GM21515 (cell line): Measurements from ENCODE around the gene SNRPN.
A peak's percentile ranks its signal among the peaks of the same experiment; 100 is the strongest.
"Not testable (repeated sequence)": the region's sequence is repeated elsewhere in the genome, so short reads cannot be mapped to it uniquely, and the experiment has no call there.

Source experiments
- ATAC-seq: cut with Tn5 transposase; IDR thresholded peaks from one replicate; pipeline ENCODE4 v1.9.1; 2021; ENCODE audit not compliant: unreplicated experiment

The SNRPN gene

DNA sequence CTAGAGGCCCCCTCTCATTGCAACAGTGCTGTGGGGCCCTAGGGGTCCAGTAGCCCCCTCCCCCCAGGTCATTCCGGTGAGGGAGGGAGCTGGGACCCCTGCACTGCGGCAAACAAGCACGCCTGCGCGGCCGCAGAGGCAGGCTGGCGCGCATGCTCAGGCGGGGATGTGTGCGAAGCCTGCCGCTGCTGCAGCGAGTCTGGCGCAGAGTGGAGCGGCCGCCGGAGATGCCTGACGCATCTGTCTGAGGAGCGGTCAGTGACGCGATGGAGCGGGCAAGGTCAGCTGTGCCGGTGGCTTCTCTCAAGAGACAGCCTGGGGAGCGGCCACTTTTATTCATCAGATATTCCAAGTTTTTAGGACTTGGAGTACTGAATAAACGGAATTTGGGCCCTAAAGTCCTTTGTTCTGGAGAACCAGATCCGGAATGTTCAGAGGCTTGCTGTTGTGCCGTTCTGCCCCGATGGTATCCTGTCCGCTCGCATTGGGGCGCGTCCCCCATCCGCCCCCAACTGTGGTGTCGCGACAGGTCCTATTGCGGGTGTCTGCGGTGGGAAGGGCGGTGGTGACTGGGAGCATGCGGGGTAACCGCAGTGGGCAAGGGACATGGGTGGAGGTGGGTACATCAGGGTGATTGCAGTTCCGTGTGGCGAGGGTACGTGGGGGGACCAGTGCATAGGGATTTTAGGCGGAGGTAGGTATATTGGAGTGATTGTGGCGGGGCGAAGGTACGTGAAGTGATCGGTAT lies at the start of gene SNRPN, which contains the start of gene SNURF:
SNRPN (plus strand) TSS at position 205 of the 748 bp plus-strand sequence. CDS start 19,467 bp downstream, outside the sequence.
SNURF (plus strand) TSS at position 205 of the 748 bp plus-strand sequence; CDS start at position 267, 62 bp downstream.
- peak; percentile 62 for ATAC-seq

DNA sequence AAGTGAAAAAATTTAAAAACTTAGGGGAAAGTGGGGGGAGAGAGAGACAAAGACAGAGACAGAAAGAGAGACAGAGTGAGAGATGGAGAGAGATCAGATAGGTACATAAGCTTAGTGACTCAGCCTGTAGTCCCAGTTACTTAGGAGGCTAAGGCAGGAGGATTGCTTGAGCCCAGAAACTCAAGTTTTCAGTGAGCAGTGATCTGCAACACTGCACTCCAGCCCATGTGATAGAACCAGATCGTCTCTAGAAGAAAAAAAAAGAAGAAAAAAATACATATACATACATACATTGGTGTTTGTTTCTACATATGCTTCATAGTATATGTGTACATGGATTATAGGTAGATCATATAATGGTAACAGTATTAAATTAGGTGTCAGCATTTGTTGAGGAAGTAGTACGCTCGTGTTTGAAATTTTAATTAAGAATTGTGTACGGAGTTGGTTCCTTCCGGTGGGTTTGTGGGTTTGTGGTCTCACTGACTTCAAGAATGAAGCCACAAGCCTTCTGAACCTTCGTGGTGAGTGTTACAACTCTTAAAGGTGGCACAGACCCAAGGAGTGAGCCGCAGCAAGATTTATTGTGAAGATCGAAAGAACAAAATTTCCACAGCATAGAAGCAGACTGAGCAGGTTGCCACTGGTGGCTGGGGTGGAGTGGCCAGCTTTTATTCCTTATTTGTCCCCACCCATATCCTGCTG lies 38.3 kb upstream of the SNRPN start:
- no peak for ATAC-seq

DNA sequence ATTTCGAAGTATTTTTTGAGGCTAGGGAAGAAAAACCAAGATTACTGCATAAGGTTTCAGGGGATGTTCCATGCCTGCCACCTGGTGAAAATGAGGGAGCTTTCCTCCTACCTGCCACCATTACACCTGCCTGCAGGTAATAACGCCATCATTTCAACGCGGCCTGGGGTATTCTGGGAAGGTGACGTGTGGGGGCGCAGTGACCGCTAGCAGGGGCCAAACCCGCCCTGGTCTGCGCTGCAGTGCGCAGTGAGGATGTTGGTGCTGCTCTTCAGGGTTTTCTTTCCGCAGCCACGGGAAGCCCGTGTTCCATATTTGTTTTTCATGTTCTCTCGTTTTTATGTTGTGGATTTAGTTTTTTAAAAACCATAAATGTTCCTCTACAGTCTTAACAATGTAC lies 37.4 kb upstream of the SNRPN start:
- no peak for ATAC-seq

DNA sequence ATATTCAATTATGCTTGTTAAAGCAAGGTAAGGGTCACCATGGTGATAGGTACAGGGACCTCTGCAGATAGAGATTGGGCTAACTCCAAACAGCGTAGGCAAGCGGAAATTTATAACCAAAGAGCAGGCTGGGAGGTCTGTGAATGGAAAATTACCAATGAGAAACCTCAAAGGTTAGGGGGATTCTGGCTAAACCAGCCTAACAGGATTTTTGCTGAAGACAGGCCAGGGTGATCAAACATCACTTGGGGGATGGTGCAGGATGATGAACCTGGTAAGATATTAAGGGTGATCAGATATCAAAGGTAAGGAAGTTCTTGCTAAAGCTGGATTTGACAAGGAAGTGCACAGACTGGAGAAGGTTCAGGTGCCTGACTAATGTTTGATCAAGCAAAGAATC lies 35.3 kb upstream of the SNRPN start:
- ATAC-seq: no peak

DNA sequence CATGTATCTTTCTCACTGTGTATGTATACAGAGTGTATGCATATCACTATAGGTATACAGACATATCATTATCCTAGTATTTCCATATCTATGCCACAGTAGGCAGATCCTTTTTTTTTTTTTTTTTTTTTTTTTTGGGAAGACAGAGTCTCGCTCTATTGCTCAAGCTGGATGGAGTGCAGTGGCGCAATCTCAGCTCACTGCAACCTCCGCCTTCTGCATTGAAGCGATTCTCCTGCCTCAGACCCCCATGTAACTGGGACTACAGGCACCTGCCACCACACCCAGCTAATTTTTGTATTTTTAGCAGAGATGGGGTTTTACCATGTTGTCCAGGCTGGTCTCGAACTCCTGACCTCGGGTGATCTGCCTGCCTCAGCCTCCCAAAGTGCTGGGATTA lies 32.0 kb upstream of the SNRPN start:
- ATAC-seq: not testable (repeated sequence)

DNA sequence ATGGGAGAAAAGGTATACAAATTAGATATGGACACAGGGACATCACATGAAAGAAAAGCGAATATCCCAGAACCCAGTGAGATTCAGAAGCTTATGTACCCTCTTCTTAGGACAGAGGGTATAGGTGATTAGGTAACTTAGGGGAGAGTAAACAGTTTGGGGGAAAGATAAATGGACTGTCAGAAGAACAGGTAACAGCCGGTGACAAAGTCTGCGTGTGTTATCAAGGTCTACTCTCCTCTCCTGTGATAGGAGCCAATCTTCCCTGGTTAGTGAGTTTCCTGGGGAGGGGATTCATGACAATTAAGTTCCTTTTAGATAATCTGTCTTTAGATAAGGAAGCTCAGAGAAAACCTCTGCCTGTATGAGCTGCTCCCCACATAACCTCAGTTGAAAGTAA lies 30.6 kb upstream of the SNRPN start:
- no peak for ATAC-seq

DNA sequence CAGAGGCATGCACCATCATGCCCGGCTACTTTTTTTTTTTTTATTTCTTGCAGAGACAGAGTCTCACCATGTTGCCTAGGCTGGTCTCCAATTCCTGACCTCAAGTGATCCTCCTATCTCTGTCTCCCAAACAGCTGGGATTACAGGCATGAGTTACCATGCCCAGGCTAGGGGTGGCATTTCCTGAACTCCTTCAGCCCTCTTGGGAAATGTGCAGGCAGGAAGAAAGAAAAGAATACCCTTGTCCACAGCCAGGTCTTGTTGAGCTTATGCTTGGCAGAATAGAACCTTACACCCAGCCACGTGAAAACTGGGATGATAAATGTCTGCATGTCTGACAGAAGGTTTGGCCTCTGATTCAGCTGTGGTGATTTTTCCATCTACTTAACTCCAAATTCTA lies 30.2 kb upstream of the SNRPN start:
- ATAC-seq: no peak

DNA sequence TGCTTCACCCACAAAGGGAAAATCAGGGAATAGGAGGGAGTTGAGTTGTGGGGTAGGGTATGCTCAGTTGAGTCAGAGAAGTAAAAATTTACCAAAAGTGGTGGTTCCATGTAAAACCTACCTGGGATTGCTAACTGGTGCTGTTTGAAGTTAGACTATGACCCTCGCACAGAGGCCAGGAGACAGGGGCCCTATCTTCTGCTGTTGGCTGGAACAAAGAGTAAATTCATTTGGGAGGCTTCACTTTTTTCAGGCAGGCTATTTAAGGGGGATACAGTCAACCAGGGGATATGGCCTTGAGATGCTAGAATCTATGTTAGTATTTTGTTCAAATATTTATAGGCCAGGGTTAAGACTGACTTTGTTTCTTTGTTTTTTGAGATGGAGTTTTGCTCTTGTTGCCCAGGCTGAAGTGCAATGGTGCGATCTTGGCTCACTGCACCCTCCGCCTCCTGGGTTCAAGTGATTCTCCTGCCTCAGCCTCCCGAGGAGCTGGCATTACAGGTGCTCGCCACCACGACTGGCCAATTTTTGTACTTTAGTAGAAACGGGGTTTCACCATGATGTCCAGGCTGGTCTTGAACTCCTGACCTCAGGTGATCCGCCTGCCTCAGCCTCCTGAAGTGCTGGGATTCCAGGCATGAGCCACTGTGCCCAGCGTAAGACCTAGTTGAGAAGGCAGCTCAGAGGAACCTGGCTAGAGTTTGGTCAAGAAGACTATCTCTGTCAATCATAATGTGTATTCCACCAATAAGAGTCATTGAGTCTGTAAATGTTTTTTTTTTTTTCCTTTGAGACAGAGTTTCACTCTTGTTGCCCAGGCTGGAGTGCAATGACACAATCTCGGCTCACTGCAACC lies 22.7 kb upstream of the SNRPN start:
- not testable (repeated sequence) for ATAC-seq

DNA sequence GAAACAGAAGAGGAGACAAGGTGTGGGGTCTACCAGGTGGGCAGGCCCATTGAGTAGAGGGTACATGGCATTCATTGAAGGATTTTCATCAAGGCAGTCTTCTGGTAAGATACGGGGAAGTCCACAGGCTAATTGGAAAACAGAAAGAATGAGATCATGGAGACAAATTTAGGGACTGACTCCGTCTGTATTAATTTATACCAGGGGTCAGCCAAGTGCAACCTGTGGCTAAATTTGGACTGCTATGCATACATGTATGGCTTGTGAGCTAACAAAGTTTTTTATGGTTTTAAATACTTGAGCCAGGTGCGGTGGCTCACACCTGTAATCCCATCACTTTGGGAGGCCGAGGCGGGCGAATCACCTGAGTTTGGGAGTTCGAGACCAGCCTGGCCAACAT lies 21.1 kb upstream of the SNRPN start:
- no peak for ATAC-seq

DNA sequence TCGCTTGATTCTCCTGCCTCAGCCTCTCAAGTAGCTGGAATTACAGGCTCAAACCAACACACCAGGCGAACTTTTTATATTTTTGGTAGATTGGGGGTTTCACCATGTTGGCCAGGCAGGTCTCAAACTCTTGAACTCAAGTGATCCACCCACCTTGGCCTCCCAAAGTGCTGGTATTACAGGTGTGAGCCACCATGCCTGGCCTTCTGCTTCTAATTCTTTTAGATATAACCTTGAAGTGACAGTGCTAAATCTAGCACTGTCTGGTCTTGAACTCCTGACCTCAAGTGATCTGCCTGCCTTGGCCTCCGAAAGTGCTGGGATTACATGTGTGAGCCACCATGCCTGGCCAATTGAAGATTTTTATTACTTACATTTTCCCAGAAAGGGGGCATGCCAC lies 16.6 kb upstream of the SNRPN start:
- not testable (repeated sequence) for ATAC-seq

DNA sequence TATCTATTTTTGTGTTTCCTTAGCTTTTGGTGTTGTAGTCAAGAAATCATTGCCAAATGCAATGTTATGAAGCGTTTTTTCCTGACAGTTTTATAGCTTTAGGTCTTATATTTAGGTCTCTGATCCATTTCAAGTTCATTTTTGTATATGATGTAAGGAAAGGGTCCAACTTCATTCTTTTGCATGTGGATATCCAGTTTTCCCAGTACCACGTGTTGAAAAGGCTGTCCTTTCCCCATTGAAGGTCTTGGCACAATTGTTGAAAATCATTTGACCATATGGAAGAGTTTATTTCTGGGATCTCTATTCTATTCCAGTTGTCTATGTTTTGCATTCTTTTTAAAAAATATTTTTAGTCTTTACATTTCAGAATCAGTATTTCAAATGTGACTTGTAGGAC lies 14.6 kb upstream of the SNRPN start:
- no peak for ATAC-seq

DNA sequence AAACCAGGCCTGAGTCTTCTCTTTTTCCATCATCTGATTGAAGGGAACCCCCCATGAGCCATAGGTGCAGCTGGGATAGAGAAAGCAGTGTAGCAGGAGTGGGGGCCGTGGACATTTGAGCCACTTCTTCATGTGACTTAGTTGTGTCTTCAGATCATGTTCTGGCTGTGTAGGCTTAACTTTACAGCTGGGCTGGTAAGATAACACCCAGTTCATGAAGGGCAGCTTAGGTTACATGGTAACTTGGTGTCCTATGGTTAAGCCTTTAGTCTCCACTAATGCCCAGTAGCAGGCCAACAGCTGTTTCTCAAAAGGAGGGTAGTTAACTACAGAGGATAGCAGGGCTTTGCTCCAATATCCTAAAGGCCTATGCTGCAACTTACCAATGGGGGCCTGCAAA lies 11.4 kb upstream of the SNRPN start:
- no peak for ATAC-seq

DNA sequence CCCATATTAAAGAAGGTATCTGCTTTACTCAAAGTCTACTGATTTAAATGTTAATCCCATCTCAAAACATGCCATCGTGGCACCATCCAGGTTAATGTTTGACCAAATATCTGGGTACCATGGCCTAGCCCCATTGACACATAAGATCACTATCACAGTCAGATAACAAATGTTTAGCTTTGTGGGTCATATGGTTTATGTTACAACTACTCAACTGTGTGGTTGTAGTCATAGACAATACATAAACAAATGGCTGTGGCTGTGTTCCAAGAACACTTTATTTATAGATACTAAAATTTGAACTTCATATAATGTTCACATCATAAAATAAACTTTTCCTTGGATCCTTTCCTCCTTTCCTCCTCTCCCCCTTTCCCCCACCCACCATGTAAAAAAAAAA lies 9.8 kb upstream of the SNRPN start:
- ATAC-seq: no peak

DNA sequence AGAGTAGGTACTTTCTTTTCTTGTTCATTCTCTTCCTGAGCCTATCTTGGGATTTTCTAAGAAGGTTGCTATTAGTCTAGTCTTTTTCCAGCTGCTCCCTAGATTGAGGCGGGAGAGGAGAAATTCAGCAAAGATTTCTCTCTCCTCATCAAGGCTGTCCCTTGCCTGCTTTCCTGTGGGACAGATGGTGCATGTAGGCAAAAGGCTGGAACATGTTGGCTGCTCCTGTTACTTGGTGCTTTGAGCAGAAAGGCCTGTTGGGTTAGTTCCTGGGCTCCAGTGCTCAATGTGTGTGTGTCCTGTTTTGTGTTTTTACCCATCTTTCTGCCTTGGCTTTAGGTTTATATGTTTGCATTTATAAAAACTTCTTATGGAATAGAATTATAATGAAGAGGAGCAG lies 9.1 kb upstream of the SNRPN start:
- ATAC-seq: no peak

DNA sequence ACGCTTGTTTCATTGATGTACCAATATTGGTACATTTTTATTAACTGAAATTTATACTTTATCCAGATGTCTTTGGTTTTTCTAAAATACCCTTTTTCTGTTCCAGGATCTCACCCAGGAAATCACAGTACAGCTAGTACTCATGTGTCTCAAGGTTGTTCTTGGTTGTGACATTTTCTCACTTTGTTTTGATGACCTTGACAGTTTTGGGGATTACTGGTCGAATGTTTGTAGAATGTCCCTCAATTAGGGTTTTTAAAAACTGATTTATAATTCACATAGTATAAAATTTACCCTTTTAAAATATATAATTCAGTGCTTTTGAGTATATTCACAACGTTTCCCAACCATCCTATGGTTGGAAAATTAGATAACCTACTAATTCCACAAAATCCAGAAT lies 6.3 kb upstream of the SNRPN start:
- ATAC-seq: no peak

DNA sequence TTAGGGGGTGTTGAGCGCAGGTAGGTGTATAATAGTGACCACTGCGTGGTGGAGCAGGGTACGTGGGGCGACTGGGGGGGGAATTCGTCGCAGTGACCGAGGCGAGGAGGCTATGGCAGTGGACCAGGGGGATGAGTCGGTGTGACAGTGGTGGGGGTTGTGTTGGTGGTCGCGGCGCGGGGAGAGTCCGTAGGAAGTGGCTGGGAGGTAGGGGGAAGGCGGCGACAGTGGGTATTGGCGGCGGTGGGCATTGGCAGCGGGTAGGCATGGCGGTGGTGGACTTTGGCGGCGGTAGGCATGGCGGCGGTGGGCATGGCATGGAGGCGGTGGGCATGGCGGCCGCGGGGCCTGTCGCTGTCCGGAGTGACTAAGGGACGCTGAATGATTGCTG lies 739 bp downstream of the SNRPN start:
- ATAC-seq: no peak

DNA sequence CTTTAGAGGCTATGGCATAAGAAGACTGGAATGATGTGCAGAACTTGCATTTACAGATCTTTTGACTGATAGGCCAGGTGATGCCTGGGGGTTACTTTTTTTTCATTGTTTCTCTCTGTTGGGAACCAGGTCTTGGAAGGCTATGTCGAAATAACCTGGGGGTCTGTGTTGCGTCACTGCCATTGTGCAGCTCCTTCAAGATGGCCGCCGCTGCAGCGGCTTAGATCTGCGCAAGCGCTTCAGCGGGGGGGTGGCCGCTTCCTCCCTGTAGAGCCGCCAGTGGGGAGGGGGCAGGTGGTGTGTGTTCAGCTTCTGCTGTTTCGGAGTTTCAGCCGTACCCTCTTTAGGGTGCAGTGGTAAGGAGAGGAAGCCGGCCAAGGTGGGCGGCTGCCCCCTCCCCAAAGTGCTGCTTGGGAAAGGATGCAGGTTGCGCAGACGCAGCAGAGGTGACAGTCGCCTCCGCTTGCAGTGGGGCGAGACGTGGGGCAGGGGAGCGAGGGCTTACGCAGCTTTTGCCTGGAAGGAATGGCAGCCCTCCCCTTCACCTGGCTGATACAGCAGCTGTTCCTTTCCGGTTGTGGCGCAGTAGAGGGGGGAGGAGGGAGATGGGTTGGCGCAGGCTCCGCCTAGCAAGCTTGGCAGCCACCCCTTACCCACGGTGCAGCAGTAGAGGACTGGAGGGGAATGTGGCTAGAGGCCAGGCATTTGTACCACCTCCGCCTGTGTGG lies 1.5 kb downstream of the SNRPN start:
- ATAC-seq: peak; percentile 77

DNA sequence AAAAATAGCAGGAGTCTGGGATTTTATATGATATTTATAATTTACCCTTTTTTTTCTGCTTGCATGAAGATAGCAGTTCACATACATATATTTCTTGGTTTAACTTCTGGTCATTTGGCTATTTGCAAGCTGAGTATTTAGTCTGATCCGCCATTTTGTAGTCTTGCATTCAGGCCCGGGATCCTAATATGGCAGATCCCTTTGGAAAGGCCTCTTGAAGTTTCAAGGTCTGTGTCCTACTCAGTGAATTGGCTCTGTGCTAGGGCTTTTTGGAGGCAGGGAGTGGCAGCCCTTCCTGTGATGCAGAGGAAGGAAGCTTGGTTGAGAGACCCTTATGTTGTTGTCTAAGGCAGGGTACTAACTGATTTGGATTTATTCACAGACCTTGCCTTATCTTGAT lies 2.9 kb downstream of the SNRPN start:
- no peak for ATAC-seq

DNA sequence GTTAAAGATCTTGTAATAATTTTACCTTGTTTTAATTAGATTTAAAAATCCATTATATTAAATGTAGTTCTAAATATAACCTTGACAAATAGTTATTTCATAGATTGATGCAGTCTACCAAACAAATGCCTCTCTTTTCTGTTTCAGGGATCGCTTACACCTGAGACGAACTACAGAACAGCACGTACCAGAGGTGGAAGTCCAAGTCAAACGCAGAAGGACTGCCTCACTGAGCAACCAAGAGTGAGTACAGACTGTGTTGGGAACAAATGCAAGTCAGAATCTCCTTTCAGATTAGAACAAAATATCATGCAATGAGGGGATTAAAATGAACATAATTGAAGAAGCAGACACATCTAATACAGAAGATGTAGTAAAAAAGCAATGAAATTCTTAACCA lies 7.2 kb downstream of the SNRPN start:
- no peak for ATAC-seq

DNA sequence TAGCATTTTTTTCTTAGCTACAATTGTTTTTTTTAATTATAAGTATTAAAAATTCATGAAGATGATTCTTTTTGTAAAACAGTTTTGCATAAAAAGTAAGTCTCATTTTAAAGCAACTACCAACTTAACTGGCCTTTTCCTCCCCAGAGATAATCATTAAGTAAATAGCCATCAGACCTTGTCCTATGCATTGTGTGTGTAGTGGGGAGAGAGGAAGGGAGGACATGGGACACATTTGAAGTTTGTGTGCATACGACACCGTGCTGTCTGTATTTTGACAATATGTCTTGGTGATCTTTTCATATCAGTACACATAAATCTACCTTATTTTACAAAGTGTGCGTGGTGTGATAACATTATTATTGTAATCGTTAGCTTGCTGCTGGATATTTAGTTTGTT lies 8.1 kb downstream of the SNRPN start:
- no peak for ATAC-seq
